GM23248 (cell line): ENCODE data around the gene C11orf68.
"Not testable (repeated sequence)": the region's sequence is repeated elsewhere in the genome, so short reads cannot be mapped to it uniquely, and the experiment has no call there.

Experiments used
- EZH2 ChIP-seq: fragments of 200-600 bp; sonication (generic); IDR thresholded peaks from 2 replicates; pipeline ENCODE4 v1.6.1; 2018; ENCODE audit warnings: antibody characterized with exemption, mild to moderate bottlenecking; ENCODE audit not compliant: insufficient read depth, poor library complexity, severe bottlenecking
- EZH2phosphoT487 ChIP-seq: fragments of 200-600 bp; sonication (generic); IDR thresholded peaks from 2 replicates; pipeline ENCODE4 v1.6.1; 2018; ENCODE audit warnings: antibody characterized with exemption, moderate library complexity, mild to moderate bottlenecking, low read depth; ENCODE audit not compliant: insufficient read depth

- TF ChIP-seq EZH2, EZH2phosphoT487: not testable (repeated sequence)
Observed at GRCh38 chr11:65950711-65951110, 31.8 kb upstream of the C11orf68 start.
